Measurements from ENCODE around the gene STK32C. TPM values are rescaled to one million over a fixed set of nuclear protein-coding genes. Genes with fewer than 3 reads are reported as not detected.

STK32C gene
- polyA plus RNA-seq, 1 donor from 2014 or later, result 23.2 TPM

GRCh38 chr10:132299371-132300336, 8.1 kb downstream of the STK32C start:
- Histone ChIP-seq H3K9me2 (ENCODE audit: insufficient read depth, low read length) (no peaks in the 10 kb centered on the region), H3F3A (ENCODE audit: insufficient read depth, low read length, poor library complexity, severe bottlenecking) (no peaks in the 10 kb centered on the region), H3K79me2 (replicated peaks; ENCODE audit: insufficient read depth, low read length) (no peaks in the 10 kb centered on the region), H2AFZ (ENCODE audit: low read depth, low read length) (no peak overlapping the region), H3K4me2 (ENCODE audit: low read length) (no peak overlapping the region), H3K36me3 (ENCODE audit: insufficient read depth, low read length) (no peaks in the 10 kb centered on the region), H3K9me3 (ENCODE audit: low read length) (no peaks in the 10 kb centered on the region), H3K9ac (ENCODE audit: low read length) (no peak overlapping the region), H4K20me1 (ENCODE audit: insufficient read depth) (no peaks in the 10 kb centered on the region), H3K27ac (ENCODE audit: low read length) (no peak overlapping the region), H3K27me3 (ENCODE audit: insufficient read depth, low read depth, low read length) (no peaks in the 10 kb centered on the region), H3K4me3 (ENCODE audit: low read length) (no peak overlapping the region)
- TF ChIP-seq SMC3 (conservative IDR thresholded peaks at IDR 0.05; ENCODE audit: poor library complexity) (no peak), POLR2AphosphoS5 (IDR thresholded peaks at IDR 0.05) (no peak), REST (IDR thresholded peaks at IDR 0.05; ENCODE audit: borderline replicate concordance) (no peak), MXI1 (conservative IDR thresholded peaks at IDR 0.05; ENCODE audit: poor library complexity, severe bottlenecking) (no peak), RAD21 (conservative IDR thresholded peaks at IDR 0.05) (no peak)

- H2AFZ ChIP-seq (ENCODE audit: low read depth, low read length), result no peak overlapping the region
- no peak overlapping the region for H3K4me3 ChIP-seq (ENCODE audit: low read length)
- no peaks in the 10 kb centered on the region for H3K36me3 ChIP-seq (ENCODE audit: insufficient read depth, low read length)
- no peaks in the 10 kb centered on the region for H3K27me3 ChIP-seq (ENCODE audit: insufficient read depth, low read depth, low read length)
- H3F3A ChIP-seq (ENCODE audit: insufficient read depth, low read length, poor library complexity, severe bottlenecking), result no peaks in the 10 kb centered on the region
- TF ChIP-seq REST (IDR thresholded peaks at IDR 0.05; ENCODE audit: borderline replicate concordance) (no peak), RAD21 (conservative IDR thresholded peaks at IDR 0.05) (no peak), EP300 (conservative IDR thresholded peaks at IDR 0.05; ENCODE audit: poor library complexity, severe bottlenecking) (no peak), MXI1 (conservative IDR thresholded peaks at IDR 0.05; ENCODE audit: poor library complexity, severe bottlenecking) (no peak), EZH2 (IDR thresholded peaks at IDR 0.05; ENCODE audit: borderline replicate concordance, insufficient read depth, low read length, poor library complexity, severe bottlenecking) (no peak), SMC3 (conservative IDR thresholded peaks at IDR 0.05; ENCODE audit: poor library complexity) (no peak), CTCF (IDR thresholded peaks at IDR 0.05; ENCODE audit: poor library complexity, severe bottlenecking) (no peak), POLR2AphosphoS5 (IDR thresholded peaks at IDR 0.05) (no peak)
- no peak overlapping the region for H3K4me2 ChIP-seq (ENCODE audit: low read length)
- no peaks in the 10 kb centered on the region for H4K20me1 ChIP-seq (ENCODE audit: insufficient read depth)
- no peak overlapping the region for H3K9ac ChIP-seq (ENCODE audit: low read length)
- no peaks in the 10 kb centered on the region for H3K9me2 ChIP-seq (ENCODE audit: insufficient read depth, low read length)
- no peaks in the 10 kb centered on the region for H3K9me3 ChIP-seq (ENCODE audit: low read length)
- no peak overlapping the region for H3K27ac ChIP-seq (ENCODE audit: low read length)
- no peaks in the 10 kb centered on the region for H3K79me2 ChIP-seq (replicated peaks; ENCODE audit: insufficient read depth, low read length)
These were observed 9.5 kb downstream of the STK32C start for GRCh38 chr10:132298038-132298881.

Data from neural cell (in vitro differentiated cells).